SK-N-SH (cell line): ENCODE data around the gene SLC10A2.

Experiments used
- CTCF ChIP-seq: fragments of 200-600 bp; sonication (generic); IDR thresholded peaks from 2 replicates; pipeline ENCODE4 v1.6.1; 2017; ENCODE audit warnings: antibody characterized with exemption, mild to moderate bottlenecking, moderate library complexity
- ELF1 ChIP-seq: IDR thresholded peaks from 2 replicates; pipeline ENCODE4 v1.4.0; 2012

- TF ChIP-seq CTCF (no peak), ELF1 (no peak)
Measured at GRCh38 chr13:103056008-103056407, 10.2 kb downstream of the SLC10A2 start.
